Right lobe of liver (tissue), 4 donors: ENCODE measurements around the gene C3orf22.

Experiments
- CTCF ChIP-seq, 4 donors: fragments of 200-600 bp in 3 of 4; fragments of 450-650 bp in 1 of 4; IDR thresholded peaks; one replicate each; pipeline versions ENCODE4 v1.5.1 to v1.8.0; 2016 to 2022; ENCODE audit warnings: antibody characterized with exemption in 4 of 4, mild to moderate bottlenecking in 2 of 4
- POLR2A ChIP-seq: fragments of 450-650 bp; IDR thresholded peaks from one replicate; pipeline ENCODE4 v1.6.1; 2017; ENCODE audit warnings: antibody characterized with exemption, mild to moderate bottlenecking
- donor health status: DM: no; HTN: no; CAD: no.
- donor health status: DM: no; HTN: no; CAD: no.
- donor health status: DM: no; HTN: yes; CAD: no.

GRCh38 chr3:126552688-126553283 lies 5.9 kb downstream of the C3orf22 start:
- TF ChIP-seq CTCF (IDR thresholded peaks at IDR 0.05) (no peak), POLR2A (no peak)
